ENCODE measurements around the gene ZBTB16. TPM values are rescaled to one million over a fixed set of nuclear protein-coding genes. Genes with fewer than 3 reads are reported as not detected.

Gene ZBTB16
- total and polyA plus RNA-seq, 2 of the 4 experiments (the other 2 are of a cell fraction) = not detected

GRCh38 chr11:114064216-114064615, 4.7 kb downstream of the ZBTB16 start:
- Histone ChIP-seq H2AK5ac (ENCODE audit: low read depth, low read length) (no peak overlapping the region), H3K4me1 (ENCODE audit: control insufficient read depth, insufficient read depth, low read length) (peaks cover 1% of the 10 kb centered on the region; the same call in 1 of the 2 replicates), H3K18ac (ENCODE audit: low read depth, low read length) (no peak overlapping the region), H3K4ac (ENCODE audit: low read depth, low read length) (no peak overlapping the region), H4K91ac (ENCODE audit: insufficient read depth, low read depth, low read length) (no peak overlapping the region), H3K14ac (replicated peaks; ENCODE audit: low read depth, low read length) (no peak overlapping the region), H3K27ac (ENCODE audit: insufficient read depth, low read length) (no peak overlapping the region), H3K4me3 (ENCODE audit: insufficient read depth, low read depth, low read length) (no peak overlapping the region), H4K8ac (ENCODE audit: low read depth in 2 of 2, low read length in 2 of 2) (no peak overlapping the region), H2AFZ (replicated peaks; ENCODE audit: low read length, poor library complexity) (no peak overlapping the region), H4K5ac (ENCODE audit: low read depth, low read length) (no peak overlapping the region), H3K36me3 (ENCODE audit: control insufficient read depth, insufficient read depth, low read length) (no peaks in the 10 kb centered on the region), H3K9me3 (ENCODE audit: control insufficient read depth, insufficient read depth, low read length) (no peaks in the 10 kb centered on the region), H2BK120ac (ENCODE audit: low read depth, low read length) (no peak overlapping the region), H3K27me3 (ENCODE audit: control insufficient read depth, insufficient read depth, low read length) (peaks cover 53% of the 10 kb centered on the region), H3K79me1 (ENCODE audit: low read depth in 1 of 2, low read length in 2 of 2) (no peaks in the 10 kb centered on the region), H2BK20ac (ENCODE audit: low read depth, low read length) (no peak overlapping the region), H2AK9ac (replicated peaks; ENCODE audit: low read depth, low read length, poor library complexity) (no peak overlapping the region), H3K9ac (ENCODE audit: low read depth, low read length) (no peak overlapping the region), H3K23ac (ENCODE audit: low read depth, low read length) (no peak overlapping the region), H2BK15ac (ENCODE audit: low read depth, low read length) (no peak overlapping the region), H2BK5ac (ENCODE audit: low read depth, low read length, poor library complexity, severe bottlenecking) (no peak overlapping the region), H3K56ac (ENCODE audit: extremely low read depth, insufficient read depth, low read length) (no peak overlapping the region), H4K20me1 (ENCODE audit: insufficient read depth, low read length) (no peaks in the 10 kb centered on the region), H3K9me1 (ENCODE audit: insufficient read depth, low read length) (no peaks in the 10 kb centered on the region), H3K4me2 (ENCODE audit: low read depth, low read length) (no peak overlapping the region)
- CTCF ChIA-PET = no interaction called here
- in situ Hi-C loops (cut with MboI; ENCODE audit: low sequenced_read_pairs) (no loop called here), intact Hi-C loops (cut with micrococcal nuclease) (no loop called here), dilution Hi-C loops (cut with HindIII; ENCODE audit: low sequenced_read_pairs, unreplicated experiment) (no loop called here)
- DNase-seq (no peak), ATAC-seq (ENCODE audit: low read depth) (no peak)
- WGBS, 2 experiments (ENCODE audit: extremely low coverage in 2 of 2, insufficient read length in 1 of 2) = 20% methylated on average over 1 of the region's 14 CpGs; no CpG with 5 or more reads in 1 of the 2 experiments
- POLR2A ChIA-PET (ENCODE audit: unreplicated experiment) = no interaction called here
- no peak for TF ChIP-seq CHD1 (IDR thresholded peaks at IDR 0.05; ENCODE audit: low read depth, low read length)
- no peak for TF ChIP-seq SMC3 (IDR thresholded peaks at IDR 0.05; ENCODE audit: low read depth, low read length)
- no peak for TF ChIP-seq RCOR1 (IDR thresholded peaks at IDR 0.05; ENCODE audit: insufficient replicate concordance, low read length)
- TF ChIP-seq RFX5 (IDR thresholded peaks at IDR 0.05; ENCODE audit: low read depth, low read length) = no peak
- TF ChIP-seq MAZ (IDR thresholded peaks at IDR 0.05; ENCODE audit: borderline replicate concordance, low read depth, low read length) = no peak
- no peak for TF ChIP-seq POLR2A (IDR thresholded peaks at IDR 0.05; ENCODE audit: low read depth, low read length)
- TF ChIP-seq MAFK (IDR thresholded peaks at IDR 0.05; ENCODE audit: low read depth, low read length) = no peak
- TF ChIP-seq, protein P1, sequence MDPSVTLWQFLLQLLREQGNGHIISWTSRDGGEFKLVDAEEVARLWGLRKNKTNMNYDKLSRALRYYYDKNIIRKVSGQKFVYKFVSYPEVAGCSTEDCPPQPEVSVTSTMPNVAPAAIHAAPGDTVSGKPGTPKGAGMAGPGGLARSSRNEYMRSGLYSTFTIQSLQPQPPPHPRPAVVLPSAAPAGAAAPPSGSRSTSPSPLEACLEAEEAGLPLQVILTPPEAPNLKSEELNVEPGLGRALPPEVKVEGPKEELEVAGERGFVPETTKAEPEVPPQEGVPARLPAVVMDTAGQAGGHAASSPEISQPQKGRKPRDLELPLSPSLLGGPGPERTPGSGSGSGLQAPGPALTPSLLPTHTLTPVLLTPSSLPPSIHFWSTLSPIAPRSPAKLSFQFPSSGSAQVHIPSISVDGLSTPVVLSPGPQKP (IDR thresholded peaks at IDR 0.05; ENCODE audit: borderline replicate concordance, low read depth, low read length) = no peak
- TF ChIP-seq CEBPB (IDR thresholded peaks at IDR 0.05; ENCODE audit: low read depth, low read length) = no peak
- no peak for TF ChIP-seq BHLHE40 (IDR thresholded peaks at IDR 0.05; ENCODE audit: low read depth, low read length)
- TF ChIP-seq NFE2L2 (IDR thresholded peaks at IDR 0.05; ENCODE audit: low read depth, low read length) = no peak
- TF ChIP-seq, protein P2, sequence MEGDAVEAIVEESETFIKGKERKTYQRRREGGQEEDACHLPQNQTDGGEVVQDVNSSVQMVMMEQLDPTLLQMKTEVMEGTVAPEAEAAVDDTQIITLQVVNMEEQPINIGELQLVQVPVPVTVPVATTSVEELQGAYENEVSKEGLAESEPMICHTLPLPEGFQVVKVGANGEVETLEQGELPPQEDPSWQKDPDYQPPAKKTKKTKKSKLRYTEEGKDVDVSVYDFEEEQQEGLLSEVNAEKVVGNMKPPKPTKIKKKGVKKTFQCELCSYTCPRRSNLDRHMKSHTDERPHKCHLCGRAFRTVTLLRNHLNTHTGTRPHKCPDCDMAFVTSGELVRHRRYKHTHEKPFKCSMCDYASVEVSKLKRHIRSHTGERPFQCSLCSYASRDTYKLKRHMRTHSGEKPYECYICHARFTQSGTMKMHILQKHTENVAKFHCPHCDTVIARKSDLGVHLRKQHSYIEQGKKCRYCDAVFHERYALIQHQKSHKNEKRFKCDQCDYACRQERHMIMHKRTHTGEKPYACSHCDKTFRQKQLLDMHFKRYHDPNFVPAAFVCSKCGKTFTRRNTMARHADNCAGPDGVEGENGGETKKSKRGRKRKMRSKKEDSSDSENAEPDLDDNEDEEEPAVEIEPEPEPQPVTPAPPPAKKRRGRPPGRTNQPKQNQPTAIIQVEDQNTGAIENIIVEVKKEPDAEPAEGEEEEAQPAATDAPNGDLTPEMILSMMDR (conservative IDR thresholded peaks at IDR 0.05; ENCODE audit: low read depth, low read length) = no peak
- no peak for TF ChIP-seq MXI1 (IDR thresholded peaks at IDR 0.05; ENCODE audit: borderline replicate concordance, low read depth, low read length)
- no peak for TF ChIP-seq RAD21 (IDR thresholded peaks at IDR 0.05; ENCODE audit: low read length)
- TF ChIP-seq FOS (IDR thresholded peaks at IDR 0.05; ENCODE audit: low read depth, low read length) = no peak
- no peak for TF ChIP-seq USF2 (IDR thresholded peaks at IDR 0.05; ENCODE audit: low read depth, low read length)
- BruUV-seq (replicated peaks) = no TSS peak

Measured in IMR-90 (cell line).